Fibroblast of upper back skin (primary cell): Measurements from ENCODE around the gene REM2.

Experiments used
- DNase-seq: peaks from one replicate; pipeline ENCODE4 v3.0.0-alpha.2; 2013

REM2 gene

DNA sequence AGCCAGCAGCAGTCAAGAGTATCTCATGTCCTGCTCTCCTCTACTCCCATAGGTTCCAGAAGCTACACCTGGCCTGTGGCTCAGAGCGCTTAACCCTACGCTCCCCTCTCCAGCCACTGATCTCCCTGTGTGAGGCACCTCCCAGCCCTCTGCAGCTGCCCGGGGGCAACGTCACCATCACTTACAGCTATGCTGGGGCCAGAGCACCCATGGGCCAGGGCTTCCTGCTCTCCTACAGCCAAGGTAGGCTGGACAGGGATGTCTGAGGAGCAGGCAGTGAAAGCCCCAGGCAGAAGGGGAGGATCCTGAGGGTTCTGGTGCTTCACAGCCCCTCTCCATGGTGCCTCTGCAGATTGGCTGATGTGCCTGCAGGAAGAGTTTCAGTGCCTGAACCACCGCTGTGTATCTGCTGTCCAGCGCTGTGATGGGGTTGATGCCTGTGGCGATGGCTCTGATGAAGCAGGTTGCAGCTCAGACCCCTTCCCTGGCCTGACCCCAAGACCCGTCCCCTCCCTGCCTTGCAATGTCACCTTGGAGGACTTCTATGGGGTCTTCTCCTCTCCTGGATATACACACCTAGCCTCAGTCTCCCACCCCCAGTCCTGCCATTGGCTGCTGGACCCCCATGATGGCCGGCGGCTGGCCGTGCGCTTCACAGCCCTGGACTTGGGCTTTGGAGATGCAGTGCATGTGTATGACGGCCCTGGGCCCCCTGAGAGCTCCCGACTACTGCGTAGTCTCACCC lies 7.8 kb upstream of the REM2 start:
- no peak for DNase-seq

DNA sequence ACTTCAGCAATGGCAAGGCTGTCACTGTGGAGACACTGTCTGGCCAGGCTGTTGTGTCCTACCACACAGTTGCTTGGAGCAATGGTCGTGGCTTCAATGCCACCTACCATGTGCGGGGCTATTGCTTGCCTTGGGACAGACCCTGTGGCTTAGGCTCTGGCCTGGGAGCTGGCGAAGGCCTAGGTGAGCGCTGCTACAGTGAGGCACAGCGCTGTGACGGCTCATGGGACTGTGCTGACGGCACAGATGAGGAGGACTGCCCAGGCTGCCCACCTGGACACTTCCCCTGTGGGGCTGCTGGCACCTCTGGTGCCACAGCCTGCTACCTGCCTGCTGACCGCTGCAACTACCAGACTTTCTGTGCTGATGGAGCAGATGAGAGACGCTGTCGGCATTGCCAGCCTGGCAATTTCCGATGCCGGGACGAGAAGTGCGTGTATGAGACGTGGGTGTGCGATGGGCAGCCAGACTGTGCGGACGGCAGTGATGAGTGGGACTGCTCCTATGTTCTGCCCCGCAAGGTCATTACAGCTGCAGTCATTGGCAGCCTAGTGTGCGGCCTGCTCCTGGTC lies 7.2 kb upstream of the REM2 start:
- no peak for DNase-seq

GRCh38 chr14:22877000-22877501 lies 6.0 kb upstream of the REM2 start:
- no peak for DNase-seq

DNA sequence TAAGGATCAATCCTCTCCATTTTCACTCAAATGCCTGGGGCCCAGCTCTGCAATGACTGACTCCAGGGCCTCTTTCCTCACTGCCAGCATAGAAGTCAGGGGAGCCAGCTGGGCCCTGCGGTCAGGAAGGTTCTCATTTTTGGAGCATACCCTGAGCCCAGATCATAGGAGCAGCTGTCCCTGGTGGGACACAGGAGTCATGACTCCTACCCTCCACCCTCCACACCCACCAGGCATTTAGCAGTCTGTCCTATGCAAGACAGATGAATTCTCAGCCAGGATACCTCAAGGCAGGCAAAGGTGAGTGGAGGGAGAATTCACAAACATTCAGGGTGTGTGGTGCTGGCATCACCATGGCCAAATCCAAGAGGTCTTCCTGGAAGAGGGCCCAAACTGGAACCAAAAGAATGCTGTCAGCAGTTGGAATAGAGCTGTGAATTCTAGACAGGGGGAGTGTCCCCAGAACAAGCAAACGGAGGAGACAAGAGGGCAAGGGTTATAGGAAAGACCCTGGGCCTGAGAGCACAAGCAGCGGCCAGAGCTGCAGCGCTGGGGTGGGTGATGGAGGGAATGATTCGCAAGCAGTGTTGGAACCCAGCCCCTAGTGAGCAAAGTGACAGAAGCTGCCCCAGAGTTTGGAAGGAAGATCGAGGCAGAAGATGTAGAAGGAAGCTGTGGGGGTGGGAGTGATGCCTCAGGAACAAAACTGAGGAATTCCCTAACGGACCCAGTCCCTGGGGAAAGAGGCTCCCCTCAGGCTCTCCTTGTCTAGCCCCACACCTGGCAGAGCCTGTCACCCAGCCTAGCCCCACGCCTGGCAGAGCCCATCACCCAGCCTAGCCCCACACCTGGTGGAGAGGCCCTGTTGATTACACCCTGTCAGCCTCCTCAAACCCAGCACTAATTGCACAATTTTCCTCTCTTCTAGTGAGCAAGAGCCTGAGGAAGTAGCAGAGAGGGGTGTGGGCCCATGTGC lies 4.5 kb upstream of the REM2 start:
- DNase-seq: no peak

GRCh38 chr14:22882064-22882463 lies 958 bp upstream of the REM2 start:
- no peak for DNase-seq

DNA sequence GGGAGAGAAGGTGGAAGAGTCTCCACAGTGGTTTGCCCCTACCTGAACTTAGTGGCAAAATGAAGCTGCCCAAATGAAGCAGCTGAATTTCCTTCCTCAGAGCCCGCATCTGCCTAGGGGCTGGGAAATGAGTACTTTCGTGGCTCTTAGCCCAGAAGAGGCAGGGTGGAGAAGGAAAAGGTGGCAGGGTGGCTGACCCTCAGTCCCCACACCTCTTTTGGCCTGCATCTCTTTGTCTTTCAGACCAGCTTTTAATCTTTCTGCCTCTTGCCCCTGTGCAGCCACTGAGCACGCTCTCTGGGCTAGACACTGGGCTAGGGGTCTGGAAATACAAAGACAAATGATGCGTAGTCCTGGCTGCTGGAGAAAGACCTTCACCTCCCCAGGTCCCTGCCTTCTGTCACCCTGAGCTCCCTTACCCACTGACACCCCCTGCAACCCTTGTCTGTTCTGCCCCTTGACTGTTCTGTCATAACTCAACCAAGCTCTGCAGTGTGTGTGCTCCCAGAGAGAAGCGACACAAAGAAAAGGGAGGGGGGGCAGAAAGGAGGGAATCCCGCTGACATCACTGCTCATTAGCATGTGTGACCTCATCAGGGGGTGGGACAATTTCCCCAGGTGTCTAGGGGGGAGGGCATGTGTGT lies 371 bp upstream of the REM2 start:
- DNase-seq: peak; percentile 19

DNA sequence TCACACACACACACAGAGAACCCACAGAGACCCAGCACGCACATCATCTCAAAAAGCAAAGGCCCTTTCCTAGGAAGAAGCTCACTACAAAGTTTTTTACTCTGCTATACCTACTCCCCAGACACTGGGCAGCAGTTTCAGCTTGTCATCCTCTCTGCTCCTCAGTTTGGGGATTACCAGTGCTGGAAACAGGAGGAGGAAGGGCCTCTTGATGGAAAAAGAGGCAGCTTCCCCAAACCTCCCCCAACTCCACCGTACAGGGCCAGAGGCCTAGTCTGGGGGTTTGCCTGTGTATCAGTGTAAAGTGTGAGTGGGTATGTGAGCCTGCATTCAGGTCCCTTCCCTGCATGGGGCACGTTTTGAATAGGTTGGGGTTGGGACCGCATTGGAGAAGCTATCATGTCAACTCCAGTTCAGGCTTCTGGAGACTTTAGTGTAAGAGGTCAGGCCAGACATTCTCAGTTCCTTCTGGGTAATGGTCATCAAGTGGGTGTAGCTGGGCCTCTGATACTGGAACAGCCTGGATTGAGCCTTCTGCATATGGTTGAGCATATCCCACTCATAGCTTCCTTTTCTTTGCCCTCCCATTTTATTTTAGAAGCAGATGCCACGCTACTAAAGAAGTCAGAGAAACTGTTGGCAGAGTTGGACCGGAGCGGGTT lies 1.2 kb downstream of the REM2 start:
- no peak for DNase-seq

- no peak for DNase-seq
These were observed 1.9 kb downstream of the REM2 start for GRCh38 chr14:22884738-22885523.

GRCh38 chr14:22885975-22886374 lies 3.0 kb downstream of the REM2 start:
- DNase-seq: no peak

GRCh38 chr14:22886500-22887259 lies 3.7 kb downstream of the REM2 start:
- peak; percentile 42 for DNase-seq

DNA sequence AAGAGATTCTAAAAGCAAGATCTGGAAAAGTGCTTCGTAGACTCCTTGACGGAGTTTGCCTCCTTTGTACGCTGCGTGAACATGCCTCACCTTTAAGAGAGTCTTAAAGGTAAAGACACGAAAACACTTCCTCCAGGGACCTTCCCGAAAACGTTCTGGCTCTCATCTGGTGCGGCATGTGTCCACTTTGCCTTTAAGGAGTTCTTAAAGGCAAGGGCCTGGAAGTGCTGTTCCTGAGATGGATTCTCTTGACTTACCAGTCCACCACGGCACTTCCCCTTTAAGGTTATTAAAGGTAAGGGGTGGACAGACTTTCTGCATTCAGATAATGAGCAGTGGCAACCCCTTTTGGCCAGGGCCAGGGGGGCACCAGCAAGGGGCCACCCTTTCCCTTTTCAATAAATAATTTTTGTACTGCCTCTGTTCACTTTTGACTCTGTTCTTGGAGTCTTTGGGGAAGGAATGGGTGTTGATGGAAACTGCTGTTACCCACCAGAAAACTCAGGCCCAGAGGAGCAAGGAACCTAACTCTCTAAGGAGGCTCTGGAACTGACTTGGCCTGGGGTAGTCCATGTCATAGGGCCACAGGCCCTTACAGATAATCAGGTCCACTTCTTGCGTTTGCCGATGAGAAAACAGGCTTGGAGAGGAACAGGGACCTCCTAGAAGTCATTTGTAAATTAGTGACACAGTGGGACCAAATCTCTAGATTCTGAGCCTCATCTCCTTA lies 4.4 kb downstream of the REM2 start:
- peak; percentile 81 for DNase-seq

GRCh38 chr14:22887990-22888378 lies 5.0 kb downstream of the REM2 start:
- DNase-seq: no peak

- no peak for DNase-seq
These were observed 5.6 kb downstream of the REM2 start for GRCh38 chr14:22888662-22889061.

DNA sequence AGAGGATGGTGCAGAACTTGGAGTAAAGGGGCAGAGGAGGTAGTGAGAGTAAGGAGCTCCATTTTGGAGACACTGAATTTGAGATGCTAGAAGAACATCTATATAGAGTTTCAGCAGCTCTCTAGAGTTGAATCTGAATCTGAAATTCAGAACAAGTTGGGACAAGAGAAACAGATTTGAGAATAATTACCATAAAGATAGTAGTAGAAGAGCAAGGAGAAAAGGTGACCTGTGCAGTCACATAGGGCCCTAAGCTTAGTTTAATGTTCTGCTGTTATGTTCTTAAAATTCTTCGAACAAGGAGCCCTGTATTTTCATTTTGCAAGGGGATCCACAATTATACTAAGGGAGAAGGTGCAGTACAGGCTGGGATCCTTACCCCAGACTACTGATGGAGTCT lies 7.4 kb downstream of the REM2 start:
- DNase-seq: no peak

DNA sequence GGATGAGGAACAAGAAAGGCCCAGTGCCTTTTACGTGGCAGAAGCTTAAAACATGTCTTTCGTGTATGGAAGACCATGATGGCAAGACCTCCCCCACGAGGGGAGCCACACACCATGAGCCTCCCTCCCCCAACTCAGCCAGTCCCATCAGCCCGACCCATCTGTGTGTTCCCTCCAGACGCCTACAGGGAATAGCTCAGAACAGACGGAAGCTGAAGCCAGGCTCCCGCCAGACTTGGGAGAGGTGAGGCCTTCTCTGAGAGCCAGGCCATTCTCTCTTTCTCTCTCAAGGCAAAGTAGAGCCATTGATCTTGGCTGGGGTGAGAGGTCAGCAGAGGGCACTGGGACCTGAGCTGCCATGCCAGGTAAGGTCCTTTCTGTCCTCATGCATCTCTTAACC lies 9.5 kb downstream of the REM2 start:
- DNase-seq: no peak

DNA sequence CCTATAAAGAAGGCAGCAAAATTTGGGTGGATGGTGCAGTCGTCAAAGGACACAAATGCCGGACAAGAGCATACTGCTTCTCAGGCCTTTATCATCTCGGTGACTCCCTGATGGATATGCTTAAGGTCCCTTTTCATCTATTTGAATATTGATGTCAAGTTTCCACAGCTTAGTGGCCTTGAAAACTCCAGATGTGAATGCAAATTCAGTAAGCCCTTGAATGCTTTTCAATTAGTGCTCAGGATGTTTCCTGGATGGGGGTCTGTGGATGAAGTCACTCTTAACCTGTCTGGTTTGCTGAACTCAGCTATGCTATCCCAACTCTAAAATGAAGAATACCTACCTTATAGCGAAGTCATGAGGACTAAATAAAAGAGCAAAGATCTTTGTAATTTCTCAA lies 10.7 kb downstream of the REM2 start:
- DNase-seq: no peak

DNA sequence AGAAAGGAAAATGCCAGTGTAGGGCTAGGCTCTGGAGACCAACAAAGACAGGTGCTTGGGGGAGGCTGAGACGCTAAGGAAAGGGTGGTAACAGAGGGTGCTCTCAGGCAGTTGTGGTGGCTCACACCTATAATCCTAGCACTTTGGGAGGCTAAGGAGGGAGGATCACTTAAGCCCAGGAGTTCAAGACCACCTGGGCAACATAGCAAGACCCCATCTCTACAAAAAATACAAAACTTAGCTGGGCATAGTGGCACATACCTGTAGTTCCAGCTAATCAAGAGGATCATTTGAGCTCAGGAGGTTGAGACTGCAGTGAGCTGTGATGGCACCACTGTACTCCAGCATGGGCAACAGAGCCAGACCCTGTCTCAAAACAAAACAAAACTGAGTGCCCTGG lies 12.4 kb downstream of the REM2 start:
- DNase-seq: no peak

- DNase-seq: no peak
These were observed 13.3 kb downstream of the REM2 start for GRCh38 chr14:22896356-22896755.

- DNase-seq: no peak
These were observed 13.7 kb downstream of the REM2 start for GRCh38 chr14:22896760-22897159.

GRCh38 chr14:22897357-22897756 lies 14.3 kb downstream of the REM2 start:
- DNase-seq: no peak
